Liver (tissue), 9 donors: ENCODE results near the gene RYR2. TPM values are rescaled to one million over a fixed set of nuclear protein-coding genes. Genes with fewer than 3 reads are reported as not detected.

Source experiments
- DNase-seq: peaks from one replicate; pipeline ENCODE4 v3.0.0-alpha.2; 2017; ENCODE audit warnings: low spot score
- H3K27ac ChIP-seq, 2 donors: one replicate each; pipeline ENCODE4 v1.7.0; 2013; ENCODE audit warnings: inconsistent platforms in 2 of 2, low read length in 2 of 2, control low read depth in 1 of 2, low read depth in 1 of 2, mild to moderate bottlenecking in 1 of 2
- H3K27me3 ChIP-seq, 4 donors: one replicate each; pipeline versions ENCODE4 v1.6.1 to v1.7.0; 2013; ENCODE audit warnings: low read length in 3 of 4, inconsistent platforms in 1 of 4, mild to moderate bottlenecking in 1 of 4, moderate library complexity in 1 of 4; ENCODE audit not compliant: control insufficient read depth in 4 of 4, insufficient read depth in 4 of 4
- H3K36me3 ChIP-seq, 4 donors: one replicate each; pipeline versions ENCODE4 v1.6.1 to v1.7.0; 2013; ENCODE audit warnings: low read length in 3 of 4, mild to moderate bottlenecking in 3 of 4, low read depth in 1 of 4, moderate library complexity in 1 of 4; ENCODE audit not compliant: control insufficient read depth in 4 of 4, insufficient read depth in 3 of 4
- H3K4me1 ChIP-seq, 4 donors: one replicate each; pipeline versions ENCODE4 v1.6.1 to v1.7.0; 2013; ENCODE audit warnings: low read length in 3 of 4, mild to moderate bottlenecking in 3 of 4, moderate library complexity in 1 of 4; ENCODE audit not compliant: control insufficient read depth in 4 of 4, insufficient read depth in 4 of 4
- H3K4me3 ChIP-seq, 3 donors: one replicate each; pipeline versions ENCODE4 v1.6.1 to v1.7.0; 2013; ENCODE audit warnings: low read length in 3 of 3, control low read depth in 1 of 3, low read depth in 1 of 3, mild to moderate bottlenecking in 1 of 3
- H3K9ac ChIP-seq, 2 donors: one replicate each; pipeline ENCODE4 v1.7.0; 2013; ENCODE audit warnings: low read length in 2 of 2, mild to moderate bottlenecking in 2 of 2, moderate library complexity in 2 of 2, control low read depth in 1 of 2, low read depth in 1 of 2
- H3K9me3 ChIP-seq, 4 donors: one replicate each; pipeline versions ENCODE4 v1.6.1 to v1.7.0; 2013; ENCODE audit warnings: low read length in 3 of 4; ENCODE audit not compliant: control insufficient read depth in 4 of 4
- ATF3 ChIP-seq: IDR thresholded peaks from 2 replicates; pipeline ENCODE4 v1.6.1; 2016; ENCODE audit warnings: antibody characterized with exemption
- EGR1 ChIP-seq, 2 donors: IDR thresholded peaks; 2 replicates each; pipeline ENCODE4 v1.6.1; 2016 to 2018; ENCODE audit warnings: antibody characterized with exemption in 2 of 2, low read depth in 2 of 2
- FOXA1 ChIP-seq: IDR thresholded peaks from 2 replicates; pipeline ENCODE4 v1.6.1; 2016; ENCODE audit warnings: antibody characterized with exemption
- FOXA2 ChIP-seq: IDR thresholded peaks from 2 replicates; pipeline ENCODE4 v1.6.1; 2016; ENCODE audit warnings: antibody characterized with exemption
- GABPA ChIP-seq, 2 donors: IDR thresholded peaks in 1 of 2; conservative IDR thresholded peaks in 1 of 2; 2 replicates each; pipeline ENCODE4 v1.6.1; 2016; ENCODE audit warnings: antibody characterized with exemption in 2 of 2, mild to moderate bottlenecking in 1 of 2, moderate library complexity in 1 of 2
- HNF4A ChIP-seq, 2 donors: conservative IDR thresholded peaks; 2 replicates each; pipeline ENCODE4 v1.6.1; 2016; ENCODE audit warnings: antibody characterized with exemption in 2 of 2, mild to moderate bottlenecking in 2 of 2
- HNF4G ChIP-seq: IDR thresholded peaks from 2 replicates; pipeline ENCODE4 v1.6.1; 2016; ENCODE audit warnings: antibody characterized with exemption
- JUND ChIP-seq, 2 donors: IDR thresholded peaks; 2 replicates each; pipeline ENCODE4 v1.6.1; 2016; ENCODE audit warnings: antibody characterized with exemption in 2 of 2
- MAX ChIP-seq: IDR thresholded peaks from 2 replicates; pipeline ENCODE4 v1.6.1; 2016; ENCODE audit warnings: antibody characterized with exemption
- NR2F2 ChIP-seq: IDR thresholded peaks from 2 replicates; pipeline ENCODE4 v1.6.1; 2016; ENCODE audit warnings: antibody characterized with exemption
- RAD21 ChIP-seq, 2 donors: IDR thresholded peaks; 2 replicates each; pipeline ENCODE4 v1.6.1; 2016; ENCODE audit warnings: antibody characterized with exemption in 2 of 2, mild to moderate bottlenecking in 2 of 2
- REST ChIP-seq: IDR thresholded peaks from 2 replicates; pipeline ENCODE4 v1.6.1; 2016; ENCODE audit warnings: antibody characterized with exemption, mild to moderate bottlenecking
- RXRA ChIP-seq, 2 donors: IDR thresholded peaks; 2 replicates each; pipeline ENCODE4 v1.6.1; 2017 to 2018; ENCODE audit warnings: antibody characterized with exemption in 2 of 2, mild to moderate bottlenecking in 1 of 2
- SP1 ChIP-seq: IDR thresholded peaks from 2 replicates; pipeline ENCODE4 v1.6.1; 2018; ENCODE audit warnings: antibody characterized with exemption, mild to moderate bottlenecking
- TAF1 ChIP-seq: conservative IDR thresholded peaks from 2 replicates; pipeline ENCODE4 v1.6.1; 2016; ENCODE audit warnings: antibody characterized with exemption, mild to moderate bottlenecking
- YY1 ChIP-seq: IDR thresholded peaks from 2 replicates; pipeline ENCODE4 v1.6.1; 2016; ENCODE audit warnings: antibody characterized with exemption, mild to moderate bottlenecking
- WGBS: extraction: QIAGEN DNeasy Blood & Tissue Kit; methylation state at CpG from one replicate; pipeline ENCODE4 v1.1.7; 2013; 5-methylcytosine and 5-hydroxymethylcytosine counted together
- polyA plus RNA-seq, 2 donors: library from polyadenylated mRNA; stranded (reverse) in 1 of 2; unstranded in 1 of 2; fragments of 200-250 nt in 1 of 2; fragments of >200 nt in 1 of 2; fragmentation: Nextera tagmentation in 1 of 2; extraction: Ambion mirVana in 1 of 2; gene quantifications; one replicate each; pipeline versions ENCODE4 v1.2.1 to v1.2.3, GENCODE V29; 2013 to 2015
- total RNA-seq, 2 donors: library from RNA; depleted of rRNA; stranded (reverse); fragments of >200 nt; gene quantifications; one replicate each; pipeline ENCODE4 v1.2.3, GENCODE V29; 2014
- TF ChIP-seq, protein P1 (sequence below): IDR thresholded peaks from 2 replicates; pipeline ENCODE4 v1.6.1; 2016; ENCODE audit warnings: antibody characterized with exemption
- TF ChIP-seq, protein P2 (sequence below): fragments of 150-350 bp; IDR thresholded peaks from 2 replicates; pipeline ENCODE4 v1.5.1; 2017; ENCODE audit warnings: improper control_type of control experiment, low read depth, low read length; ENCODE audit not compliant: missing input control
- donor health status: healthy.
- donor health status: healthy.
- donor health status: healthy.
- donor health status: healthy.
- donor health status: healthy.

The RYR2 gene
- total and polyA plus RNA-seq, 4 donors, result 0.06 to 0.75 (median 0.31) TPM

GRCh38 chr1:237509748-237510147, 467.8 kb downstream of the RYR2 start:
- Histone ChIP-seq H3K4me3 (no peak overlapping the region), H3K9ac (no peak overlapping the region), H3K4me1 (no peaks in the 10 kb centered on the region), H3K9me3 (no peaks in the 10 kb centered on the region), H3K36me3 (no peaks in the 10 kb centered on the region), H3K27me3 (no peaks in the 10 kb centered on the region), H3K27ac (no peak overlapping the region)
- 65% methylated on average over 2 of the region's 2 CpGs for WGBS
- TF ChIP-seq NR2F2 (no peak), YY1 (no peak), JUND (IDR thresholded peaks at IDR 0.05) (no peak), HNF4G (no peak), FOXA1 (no peak), GABPA (IDR thresholded peaks at IDR 0.05 in 1 of 2, conservative IDR thresholded peaks at IDR 0.05 in 1 of 2) (no peak), HNF4A (conservative IDR thresholded peaks at IDR 0.05) (no peak), RAD21 (IDR thresholded peaks at IDR 0.05) (no peak), EGR1 (IDR thresholded peaks at IDR 0.05; ENCODE audit: low read depth in 2 of 2) (no peak), TAF1 (no peak), REST (no peak), MAX (no peak), FOXA2 (no peak), SP1 (no peak), RXRA (IDR thresholded peaks at IDR 0.05) (no peak), ATF3 (no peak)
- TF ChIP-seq, protein P1, sequence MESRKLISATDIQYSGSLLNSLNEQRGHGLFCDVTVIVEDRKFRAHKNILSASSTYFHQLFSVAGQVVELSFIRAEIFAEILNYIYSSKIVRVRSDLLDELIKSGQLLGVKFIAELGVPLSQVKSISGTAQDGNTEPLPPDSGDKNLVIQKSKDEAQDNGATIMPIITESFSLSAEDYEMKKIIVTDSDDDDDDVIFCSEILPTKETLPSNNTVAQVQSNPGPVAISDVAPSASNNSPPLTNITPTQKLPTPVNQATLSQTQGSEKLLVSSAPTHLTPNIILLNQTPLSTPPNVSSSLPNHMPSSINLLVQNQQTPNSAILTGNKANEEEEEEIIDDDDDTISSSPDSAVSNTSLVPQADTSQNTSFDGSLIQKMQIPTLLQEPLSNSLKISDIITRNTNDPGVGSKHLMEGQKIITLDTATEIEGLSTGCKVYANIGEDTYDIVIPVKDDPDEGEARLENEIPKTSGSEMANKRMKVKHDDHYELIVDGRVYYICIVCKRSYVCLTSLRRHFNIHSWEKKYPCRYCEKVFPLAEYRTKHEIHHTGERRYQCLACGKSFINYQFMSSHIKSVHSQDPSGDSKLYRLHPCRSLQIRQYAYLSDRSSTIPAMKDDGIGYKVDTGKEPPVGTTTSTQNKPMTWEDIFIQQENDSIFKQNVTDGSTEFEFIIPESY, result no peak
- TF ChIP-seq, protein P2, sequence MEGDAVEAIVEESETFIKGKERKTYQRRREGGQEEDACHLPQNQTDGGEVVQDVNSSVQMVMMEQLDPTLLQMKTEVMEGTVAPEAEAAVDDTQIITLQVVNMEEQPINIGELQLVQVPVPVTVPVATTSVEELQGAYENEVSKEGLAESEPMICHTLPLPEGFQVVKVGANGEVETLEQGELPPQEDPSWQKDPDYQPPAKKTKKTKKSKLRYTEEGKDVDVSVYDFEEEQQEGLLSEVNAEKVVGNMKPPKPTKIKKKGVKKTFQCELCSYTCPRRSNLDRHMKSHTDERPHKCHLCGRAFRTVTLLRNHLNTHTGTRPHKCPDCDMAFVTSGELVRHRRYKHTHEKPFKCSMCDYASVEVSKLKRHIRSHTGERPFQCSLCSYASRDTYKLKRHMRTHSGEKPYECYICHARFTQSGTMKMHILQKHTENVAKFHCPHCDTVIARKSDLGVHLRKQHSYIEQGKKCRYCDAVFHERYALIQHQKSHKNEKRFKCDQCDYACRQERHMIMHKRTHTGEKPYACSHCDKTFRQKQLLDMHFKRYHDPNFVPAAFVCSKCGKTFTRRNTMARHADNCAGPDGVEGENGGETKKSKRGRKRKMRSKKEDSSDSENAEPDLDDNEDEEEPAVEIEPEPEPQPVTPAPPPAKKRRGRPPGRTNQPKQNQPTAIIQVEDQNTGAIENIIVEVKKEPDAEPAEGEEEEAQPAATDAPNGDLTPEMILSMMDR, result no peak
- no peak for DNase-seq
